CD4-positive, alpha-beta T cell treated with Interleukin-12 subunit alpha and Interleukin-12 subunit beta, for 1 hour (primary cell): ENCODE results near the gene TRUB1.

Experiments
- DNase-seq: peaks from one replicate; pipeline ENCODE4 v3.0.0-alpha.2; 2020

The TRUB1 gene

GRCh38 chr10:114987995-114988394 is 50.0 kb downstream of the TRUB1 start:
- no peak for DNase-seq

- DNase-seq = no peak
Measured at GRCh38 chr10:114990586-114990985, 52.6 kb downstream of the TRUB1 start.

DNA sequence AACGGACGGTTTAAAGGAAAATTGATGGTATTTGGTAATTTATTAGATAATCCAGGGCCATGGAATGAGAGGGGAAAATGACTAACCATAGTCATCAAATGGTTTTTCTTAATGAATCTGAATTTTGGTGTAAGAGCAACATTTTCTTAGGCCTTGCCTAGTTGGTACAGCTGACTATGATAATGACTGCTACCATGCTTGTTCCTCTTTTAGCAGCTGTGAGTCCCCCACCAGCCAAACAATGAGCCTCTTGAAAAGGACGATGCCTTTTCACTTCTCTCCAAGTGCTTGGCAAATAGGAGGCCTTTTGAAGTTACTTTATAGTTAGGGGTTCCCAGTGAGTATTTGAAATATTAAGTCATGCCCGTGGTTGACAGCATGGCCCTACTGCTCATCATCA is 53.0 kb downstream of the TRUB1 start:
- DNase-seq = no peak

- DNase-seq = no peak
Measured at GRCh38 chr10:114992189-114992775, 54.3 kb downstream of the TRUB1 start.

- no peak for DNase-seq
Measured at GRCh38 chr10:114995468-114996247, 57.7 kb downstream of the TRUB1 start.

DNA sequence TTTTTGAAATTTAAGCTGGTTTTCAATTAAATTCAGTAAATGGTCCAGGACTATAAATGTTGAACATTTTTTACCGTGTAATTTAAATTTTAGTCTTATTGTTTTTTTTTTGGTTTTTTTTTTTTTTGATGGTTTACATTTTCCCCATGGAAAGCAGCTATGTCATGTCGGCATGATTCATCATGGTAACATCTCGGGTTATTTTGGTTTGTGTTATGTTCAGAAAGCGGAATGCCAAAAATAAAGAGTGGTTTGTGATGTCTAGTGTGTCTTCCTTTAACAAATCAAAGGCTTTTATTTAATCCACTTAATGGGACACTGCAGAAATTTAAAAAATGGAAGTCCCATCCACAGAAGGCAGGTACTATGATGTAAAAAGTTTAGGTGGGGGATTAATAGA is 58.5 kb downstream of the TRUB1 start:
- DNase-seq = no peak

- DNase-seq = no peak
Measured at GRCh38 chr10:114998993-114999392, 61.0 kb downstream of the TRUB1 start.

- no peak for DNase-seq
Measured at GRCh38 chr10:115001506-115002381, 63.7 kb downstream of the TRUB1 start.

GRCh38 chr10:115003396-115003795 is 65.4 kb downstream of the TRUB1 start:
- no peak for DNase-seq

- DNase-seq = no peak
Measured at GRCh38 chr10:115004236-115004862, 66.4 kb downstream of the TRUB1 start.

GRCh38 chr10:115005771-115006170 is 67.8 kb downstream of the TRUB1 start:
- no peak for DNase-seq

GRCh38 chr10:115018185-115018931 is 80.4 kb downstream of the TRUB1 start:
- DNase-seq = no peak

DNA sequence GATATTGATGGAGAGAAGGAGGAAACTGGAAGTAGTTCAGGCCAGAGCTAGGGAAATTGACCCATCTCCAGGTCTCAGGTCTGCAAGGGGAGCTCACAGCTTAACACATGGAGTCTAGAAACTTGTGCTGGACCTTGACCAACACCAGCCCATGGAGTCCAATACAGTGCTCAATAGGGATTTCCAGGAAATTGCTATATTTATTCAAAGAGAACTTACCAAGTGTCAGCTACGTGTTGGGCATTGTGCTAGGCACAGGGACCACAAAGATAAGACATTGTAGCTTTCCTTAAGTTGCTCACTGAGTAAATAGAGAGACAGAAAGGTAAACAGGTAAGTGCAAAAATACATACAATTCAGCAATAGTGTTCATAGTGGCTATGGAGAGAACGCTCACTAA is 82.5 kb downstream of the TRUB1 start:
- no peak for DNase-seq

DNA sequence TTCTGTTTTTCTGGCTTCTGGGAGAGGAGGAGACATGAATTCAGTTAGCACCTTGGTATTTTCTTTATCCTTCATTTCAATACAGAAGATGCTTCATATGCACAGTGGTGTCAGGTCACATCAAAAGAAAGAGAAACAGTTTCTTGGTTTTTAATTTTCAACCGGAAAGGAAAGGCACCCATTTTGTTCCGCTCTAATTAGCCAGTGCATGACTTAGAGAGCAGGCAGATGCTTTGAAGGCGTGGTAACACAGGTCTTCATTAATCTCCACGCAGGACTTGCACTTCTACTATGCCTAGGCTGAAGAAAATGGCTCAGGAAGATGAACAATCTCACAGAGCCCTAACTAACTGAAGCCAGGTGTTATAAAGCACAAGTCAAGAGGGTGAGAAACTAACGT is 84.7 kb downstream of the TRUB1 start:
- no peak for DNase-seq

DNA sequence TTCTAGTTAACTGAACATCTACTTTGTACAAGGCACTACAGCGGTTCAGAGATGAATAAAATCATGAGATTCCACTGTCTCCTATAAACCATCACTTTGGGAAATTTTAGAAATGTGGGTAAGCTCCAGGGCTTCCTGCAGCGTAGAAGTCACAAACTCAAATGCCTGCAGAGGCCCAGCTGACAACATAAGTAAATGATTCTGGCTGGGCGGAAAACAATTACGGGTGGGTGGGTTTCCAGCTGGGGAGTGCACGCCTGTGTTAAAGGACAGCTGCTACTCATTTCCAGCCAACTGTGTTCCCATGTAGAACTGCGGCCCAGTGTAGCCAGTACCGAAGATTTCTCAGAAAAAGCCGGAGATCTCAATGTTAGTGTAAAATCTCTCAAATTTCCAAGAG is 85.7 kb downstream of the TRUB1 start:
- no peak for DNase-seq

- DNase-seq = no peak
Measured at GRCh38 chr10:115024371-115024770, 86.4 kb downstream of the TRUB1 start.

GRCh38 chr10:115026056-115026745 is 88.2 kb downstream of the TRUB1 start:
- DNase-seq = no peak

DNA sequence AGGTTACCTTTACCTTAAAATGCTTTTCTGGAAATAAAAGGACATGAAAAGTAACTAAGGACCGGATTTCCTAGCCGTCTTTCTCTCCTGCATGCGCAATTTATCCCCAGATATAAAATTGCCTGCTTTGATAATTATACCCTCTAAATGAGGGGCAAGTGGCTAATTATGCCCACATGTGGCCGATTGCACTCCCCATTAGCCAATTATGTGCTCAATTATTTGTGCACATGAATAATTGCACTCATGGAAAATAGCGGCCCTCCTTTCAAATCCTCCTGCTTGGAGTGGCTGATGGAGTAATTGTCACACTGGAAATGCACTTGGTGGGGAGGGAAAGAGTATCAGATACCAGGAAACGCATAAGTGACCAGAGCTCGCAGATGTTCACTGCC is 88.7 kb downstream of the TRUB1 start:
- DNase-seq = no peak
